ENCODE measurements around the gene DAB2IP.

- TF ChIP-seq CTCF (IDR thresholded peaks at IDR 0.05; ENCODE audit: low read length): no peak
- no peak for TF ChIP-seq EZH2 (IDR thresholded peaks at IDR 0.05; ENCODE audit: borderline replicate concordance, low read length)
Observed at GRCh38 chr9:121699571-121700164, 48.2 kb downstream of the DAB2IP start.

Measured in OCI-LY1 (cell line).